Psoas muscle (tissue), 8 donors: ENCODE measurements around the gene HPGDS. TPM values are rescaled to one million over a fixed set of nuclear protein-coding genes. Genes with fewer than 3 reads are reported as not detected.

Experiments
- ATAC-seq, 4 donors: fragments of 200-7000 bp; cut with Tn5 transposase; one replicate each; pipeline ENCODE4 v1.9.1; 2020; ENCODE audit warnings: moderate library complexity in 3 of 4, mild to moderate bottlenecking in 2 of 4
- DNase-seq, 2 donors: peaks; one replicate each; pipeline ENCODE4 v3.0.0-alpha.2; 2020
- H3K27ac ChIP-seq: fragments of 200-600 bp; one replicate; pipeline ENCODE4 v1.8.0; 2022
- H3K27me3 ChIP-seq, 3 donors: fragments of 200-600 bp in 1 of 3; one replicate each; pipeline versions ENCODE4 v1.6.1 to v1.8.0; 2013 to 2022; ENCODE audit warnings: low read length in 2 of 3, mild to moderate bottlenecking in 2 of 3, moderate library complexity in 1 of 3; ENCODE audit not compliant: insufficient read depth in 3 of 3
- H3K36me3 ChIP-seq, 2 donors: fragments of 200-600 bp in 1 of 2; one replicate each; pipeline versions ENCODE4 v1.6.1 to v1.8.0; 2013 to 2022; ENCODE audit warnings: low read depth in 1 of 2, mild to moderate bottlenecking in 1 of 2, moderate library complexity in 1 of 2; ENCODE audit not compliant: insufficient read depth in 1 of 2
- H3K4me1 ChIP-seq: fragments of 200-600 bp; one replicate; pipeline ENCODE4 v1.8.0; 2022
- H3K4me3 ChIP-seq: fragments of 200-600 bp; one replicate; pipeline ENCODE4 v1.8.0; 2022; ENCODE audit warnings: mild to moderate bottlenecking
- H3K9me3 ChIP-seq: fragments of 200-600 bp; one replicate; pipeline ENCODE4 v1.8.0; 2022
- whole genome bisulfite sequencing, 3 donors: extraction: QIAGEN DNeasy Blood & Tissue Kit; methylation state at CpG; one replicate each; pipeline versions ENCODE4 v1.1.6 to v1.1.7; 2013; 5-methylcytosine and 5-hydroxymethylcytosine counted together
- intact Hi-C, 2 donors: fragments of 100-400 bp; cut with DNase I; formaldehyde crosslinking; loops; one replicate each; pipeline versions ENCODE4 v1.11.0 to v1.14.2; 2022
- polyA plus RNA-seq, 3 donors: library from polyadenylated mRNA; stranded (reverse); fragments of 200-250 nt; gene quantifications; one replicate each; pipeline ENCODE4 v1.2.3, GENCODE V29; 2013
- total RNA-seq, 4 donors: library from RNA; stranded (reverse); fragmentation: NEBNext Ultra II Directional in 2 of 4; extraction: Animal tissue kit (Norgen Biotek cat#: 25700) in 2 of 4; gene quantifications; one replicate each; pipeline versions ENCODE4 v1.2.1 to v1.2.4, GENCODE V29; 2021 to 2023
- TF ChIP-seq, protein P1 (sequence below): fragments of 200-600 bp; IDR thresholded peaks from one replicate; pipeline ENCODE4 v1.8.0; 2022; ENCODE audit warnings: antibody characterized with exemption
- donor health status: healthy with polysubstance abuse.
- donor health status: DM: no; HTN: no; CAD: no; lungs with moderate emphysema.
- donor health status: Bipolar disorder and iron deficiency.
- donor health status: healthy.
- donor health status: DM: yes; HTN: yes; CAD: no.
- donor health status: DM: no; HTN: no; CAD: no.
- donor health status: DM: no; HTN: no; CAD: no.
- donor health status: DM: yes; HTN: yes; CAD: no.

Gene HPGDS
- total and polyA plus RNA-seq, 7 donors = 0.06 to 0.79 (median 0.39) TPM

DNA sequence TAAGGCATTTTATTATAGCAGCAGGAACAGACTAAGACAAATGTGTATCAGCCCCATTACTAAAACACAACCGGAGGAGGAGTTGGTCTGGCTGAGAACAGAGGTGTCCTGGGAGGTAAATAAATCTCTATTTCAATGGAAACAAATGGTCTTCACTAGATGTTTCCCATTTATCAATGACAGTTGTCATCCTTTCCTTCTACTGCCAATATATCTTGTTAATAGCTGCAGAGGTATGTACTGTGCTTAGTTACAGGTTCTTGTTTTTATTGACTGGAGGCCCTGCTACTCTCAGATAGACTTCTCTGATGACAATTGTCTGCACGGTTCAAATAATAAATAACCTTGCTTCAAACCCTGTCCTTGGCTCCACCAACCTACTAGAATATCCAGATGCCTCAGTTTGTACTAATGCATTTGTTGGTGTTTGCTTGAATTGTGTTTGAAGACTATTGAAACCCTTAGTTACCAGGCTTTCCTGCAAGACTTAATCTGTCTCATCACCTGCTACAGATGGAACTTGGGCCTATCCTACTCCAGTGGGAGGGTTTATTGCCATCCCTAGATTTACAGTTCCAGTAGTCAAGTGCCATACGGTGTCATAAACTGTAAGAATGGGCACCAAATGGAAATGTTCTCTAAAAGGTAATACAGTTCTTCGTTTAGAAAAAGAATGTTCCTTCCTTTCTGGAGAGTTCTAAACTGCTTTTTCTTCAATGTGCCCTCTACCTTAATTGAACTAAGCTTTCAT lies 29.8 kb upstream of the HPGDS start:
- H3K36me3 ChIP-seq = no peaks in the 10 kb centered on the region
- H3K27me3 ChIP-seq = no peaks in the 10 kb centered on the region
- H3K9me3 ChIP-seq = no peaks in the 10 kb centered on the region
- TF ChIP-seq, protein P1, sequence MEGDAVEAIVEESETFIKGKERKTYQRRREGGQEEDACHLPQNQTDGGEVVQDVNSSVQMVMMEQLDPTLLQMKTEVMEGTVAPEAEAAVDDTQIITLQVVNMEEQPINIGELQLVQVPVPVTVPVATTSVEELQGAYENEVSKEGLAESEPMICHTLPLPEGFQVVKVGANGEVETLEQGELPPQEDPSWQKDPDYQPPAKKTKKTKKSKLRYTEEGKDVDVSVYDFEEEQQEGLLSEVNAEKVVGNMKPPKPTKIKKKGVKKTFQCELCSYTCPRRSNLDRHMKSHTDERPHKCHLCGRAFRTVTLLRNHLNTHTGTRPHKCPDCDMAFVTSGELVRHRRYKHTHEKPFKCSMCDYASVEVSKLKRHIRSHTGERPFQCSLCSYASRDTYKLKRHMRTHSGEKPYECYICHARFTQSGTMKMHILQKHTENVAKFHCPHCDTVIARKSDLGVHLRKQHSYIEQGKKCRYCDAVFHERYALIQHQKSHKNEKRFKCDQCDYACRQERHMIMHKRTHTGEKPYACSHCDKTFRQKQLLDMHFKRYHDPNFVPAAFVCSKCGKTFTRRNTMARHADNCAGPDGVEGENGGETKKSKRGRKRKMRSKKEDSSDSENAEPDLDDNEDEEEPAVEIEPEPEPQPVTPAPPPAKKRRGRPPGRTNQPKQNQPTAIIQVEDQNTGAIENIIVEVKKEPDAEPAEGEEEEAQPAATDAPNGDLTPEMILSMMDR = no peak
- WGBS, 3 donors = 34 to 43% (median 38%) methylated on average over 4 of the region's 4 CpGs
- no peaks in the 10 kb centered on the region for H3K4me1 ChIP-seq
- intact Hi-C loops = no loop called here
- ATAC-seq (peak in 1 of 4 donors; percentile 44), DNase-seq (no peak)
- no peak overlapping the region for H3K4me3 ChIP-seq
- H3K27ac ChIP-seq = no peak overlapping the region

GRCh38 chr4:94371290-94371689 lies 28.7 kb upstream of the HPGDS start:
- H3K9me3 ChIP-seq = no peaks in the 10 kb centered on the region
- DNase-seq = no peak
- no peaks in the 10 kb centered on the region for H3K36me3 ChIP-seq
- no peaks in the 10 kb centered on the region for H3K4me1 ChIP-seq
- H3K27me3 ChIP-seq = no peaks in the 10 kb centered on the region
- TF ChIP-seq, protein P1 = no peak
- no peak for ATAC-seq
- intact Hi-C loops = no loop called here
- no peak overlapping the region for H3K27ac ChIP-seq
- H3K4me3 ChIP-seq = no peak overlapping the region

DNA sequence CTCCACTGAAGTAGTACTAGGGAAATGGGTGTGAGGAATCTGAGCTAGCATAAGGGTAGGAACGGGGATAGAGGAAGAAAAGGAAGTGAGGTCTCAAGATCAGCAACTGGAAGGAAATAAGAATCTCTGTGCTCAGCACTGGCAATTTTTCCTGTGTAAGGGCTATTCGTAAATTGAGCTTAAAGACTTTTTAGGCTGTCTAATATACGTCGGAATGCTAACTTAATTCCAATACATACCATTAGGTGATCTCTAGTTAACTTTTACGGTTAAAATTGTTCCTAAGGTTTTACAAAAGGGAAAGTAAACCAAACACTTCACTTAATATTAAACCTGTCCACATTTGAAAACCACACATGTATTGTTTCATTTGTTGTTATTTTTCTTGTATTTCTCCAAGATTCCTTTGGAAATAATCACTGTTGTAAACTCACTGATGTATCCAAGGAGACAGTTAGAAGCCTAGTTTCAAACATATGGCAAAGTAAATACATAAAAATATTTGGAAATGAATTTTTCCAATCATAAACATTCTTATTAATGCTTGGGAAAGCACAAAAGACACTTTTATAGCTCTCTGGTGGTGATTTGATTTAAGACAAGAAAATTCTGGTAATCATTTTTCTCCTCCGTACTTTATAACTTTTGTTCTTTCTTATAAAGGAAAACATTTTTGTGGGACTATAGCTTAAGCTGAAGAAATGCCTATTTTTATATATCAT lies 28.1 kb upstream of the HPGDS start:
- no peak for ATAC-seq
- 72 to 79% (median 78%) methylated on average over 6 of the region's 6 CpGs for WGBS, 3 donors

GRCh38 chr4:94369046-94369445 lies 26.4 kb upstream of the HPGDS start:
- intact Hi-C loops = no loop called here
- H3K27me3 ChIP-seq = no peaks in the 10 kb centered on the region
- no peak overlapping the region for H3K27ac ChIP-seq
- WGBS, 3 donors = 92 to 97% (median 94%) methylated on average over 2 of the region's 2 CpGs
- no peaks in the 10 kb centered on the region for H3K4me1 ChIP-seq
- ATAC-seq (no peak), DNase-seq (no peak)
- no peaks in the 10 kb centered on the region for H3K36me3 ChIP-seq
- TF ChIP-seq, protein P1 = no peak
- no peaks in the 10 kb centered on the region for H3K9me3 ChIP-seq
- no peak overlapping the region for H3K4me3 ChIP-seq

More for the DNA sequence above, 28.1 kb upstream of the HPGDS start:
- Histone ChIP-seq H3K36me3 (no peaks in the 10 kb centered on the region), H3K4me3 (no peak overlapping the region), H3K27ac (no peak overlapping the region), H3K9me3 (no peaks in the 10 kb centered on the region), H3K27me3 (no peaks in the 10 kb centered on the region), H3K4me1 (no peaks in the 10 kb centered on the region)
- DNase-seq = no peak
- intact Hi-C loops = no loop called here
- TF ChIP-seq, protein P1 = no peak
